ENCODE results near the gene LYRM1. TPM values are rescaled to one million over a fixed set of nuclear protein-coding genes. Genes with fewer than 3 reads are reported as not detected.

Gene LYRM1
- polyA plus RNA-seq, 2 of the 4 experiments (the other 2 are of a cell fraction), result 38.6 to 44.0 TPM

DNA sequence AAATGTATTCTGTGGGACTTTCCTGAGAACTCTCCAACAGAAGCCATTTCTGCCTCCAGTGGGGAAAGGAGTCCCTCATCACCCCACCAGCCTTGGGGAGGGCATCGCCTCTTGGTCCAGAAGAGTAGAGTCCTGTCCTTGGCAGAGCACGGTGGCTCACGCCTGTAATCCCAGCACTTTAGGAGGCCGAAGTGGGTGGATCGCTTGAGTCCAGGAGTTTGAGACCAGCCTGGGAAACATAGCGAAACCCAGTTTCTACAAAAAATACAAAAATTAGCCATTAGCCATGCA lies 41.0 kb downstream of the LYRM1 start:
- no peak for FAIRE-seq
- no peak for TF ChIP-seq KDM1A (IDR thresholded peaks at IDR 0.05; ENCODE audit: low read depth)
- no peak for TF ChIP-seq POLR2AphosphoS2 (conservative IDR thresholded peaks at IDR 0.05; ENCODE audit: low read length)
- TF ChIP-seq PBX3 (IDR thresholded peaks at IDR 0.05), result no peak
- TF ChIP-seq EP300 (IDR thresholded peaks at IDR 0.05), result no peak
- no peak for TF ChIP-seq HDAC2 (IDR thresholded peaks at IDR 0.05)
- no peak for TF ChIP-seq ESRRA (IDR thresholded peaks at IDR 0.05; ENCODE audit: borderline replicate concordance, low read length)
- TF ChIP-seq MAZ (IDR thresholded peaks at IDR 0.05; ENCODE audit: borderline replicate concordance, low read depth, low read length), result no peak
- TF ChIP-seq FOSL2 (IDR thresholded peaks at IDR 0.05), result no peak
- no peak for TF ChIP-seq FOSL2 (CRISPR knock-in tag; IDR thresholded peaks at IDR 0.05)
- no peak for TF ChIP-seq REST (IDR thresholded peaks at IDR 0.05)
- no peak for TF ChIP-seq ZC3H11A (IDR thresholded peaks at IDR 0.05)
- no peak for TF ChIP-seq CEBPB (IDR thresholded peaks at IDR 0.05)
- no peak for TF ChIP-seq HOXA7 (CRISPR knock-in tag; IDR thresholded peaks at IDR 0.05)
- no peak for TF ChIP-seq BCL3 (IDR thresholded peaks at IDR 0.05)
- no peak for TF ChIP-seq EHF (CRISPR knock-in tag; IDR thresholded peaks at IDR 0.05)
- no peak for TF ChIP-seq CHD4 (IDR thresholded peaks at IDR 0.05; ENCODE audit: borderline replicate concordance)
- TF ChIP-seq CTCF (IDR thresholded peaks at IDR 0.05), result no peak
- no peak for TF ChIP-seq SMC3 (IDR thresholded peaks at IDR 0.05)
- no peak for TF ChIP-seq ZFP36 (IDR thresholded peaks at IDR 0.05; ENCODE audit: borderline replicate concordance, partially characterized antibody)
- TF ChIP-seq FOSB (CRISPR knock-in tag; IDR thresholded peaks at IDR 0.05), result no peak
- ChIA-PET CTCF (no interaction called here), POLR2A (no interaction called here)
- no peak for DNase-seq (ENCODE audit: low read depth in 1 of 2, low spot score in 1 of 2)
- Histone ChIP-seq H3K4me1 (no peaks in the 10 kb centered on the region), H3K9me3 (no peaks in the 10 kb centered on the region), H3K27ac (no peak overlapping the region), H3K4me3 (no peak overlapping the region), H3K4me2 (no peak overlapping the region)
- WGBS (ENCODE audit: missing lambda C conversion rate), result 89% methylated on average over 6 of the region's 6 CpGs
- no peak for ATAC-seq

DNA sequence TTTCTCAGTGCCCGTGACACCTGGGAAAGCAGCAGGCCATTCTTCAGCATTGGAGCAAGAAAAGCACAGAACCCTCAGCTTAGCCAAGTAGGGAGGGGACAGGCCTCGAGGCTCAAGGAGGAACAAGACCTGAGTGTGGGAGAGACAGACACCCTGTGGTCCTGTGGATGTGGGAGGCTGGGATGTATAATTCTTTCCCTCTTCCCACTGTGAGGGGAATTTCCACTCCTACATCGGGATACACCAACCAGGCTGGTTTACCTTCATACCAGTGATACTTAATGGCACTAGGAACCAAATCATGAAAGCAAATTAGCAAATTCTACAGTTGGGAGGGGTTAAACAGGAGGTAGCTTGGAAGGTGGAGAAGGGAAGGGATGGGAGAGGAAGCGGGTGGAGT lies 41.7 kb downstream of the LYRM1 start:
- CTCF ChIA-PET, result interaction anchor here (0.6 kb wide), 1 partner anchor 10 kb away, joined by 3 read pairs; no protein-coding TSS in a partner anchor
- H3K27ac ChIP-seq, result no peak overlapping the region

More for the DNA sequence above, 41.7 kb downstream of the LYRM1 start:
- no peaks in the 10 kb centered on the region for H3K4me1 ChIP-seq
- WGBS (ENCODE audit: missing lambda C conversion rate), result 68% methylated on average over 4 of the region's 4 CpGs
- no peaks in the 10 kb centered on the region for H3K9me3 ChIP-seq
- no peak overlapping the region for H3K4me3 ChIP-seq
- no peak for FAIRE-seq
- H3K4me2 ChIP-seq, result no peak overlapping the region
- no peak for DNase-seq (ENCODE audit: low read depth in 1 of 2, low spot score in 1 of 2)
- no peak for TF ChIP-seq SMC3 (IDR thresholded peaks at IDR 0.05)
- TF ChIP-seq RCOR1 (IDR thresholded peaks at IDR 0.05; ENCODE audit: low read depth, low read length), result no peak
- TF ChIP-seq JUN (IDR thresholded peaks at IDR 0.05), result no peak
- POLR2A ChIA-PET, result no interaction called here
- ATAC-seq, result no peak
